SK-N-SH treated with all-trans-retinoic acid at 6 μM for 48 hours (cell line): ENCODE results near the gene KRTAP10-7.

Experiments
- ARNTL ChIP-seq: fragments of 450-650 bp; formaldehyde crosslinking; IDR thresholded peaks from 2 replicates; pipeline ENCODE4 v1.5.0; 2020; ENCODE audit warnings: low read depth, mild to moderate bottlenecking, moderate library complexity, borderline replicate concordance
- BACH2 ChIP-seq: fragments of 250-450 bp; sonication (Bioruptor Pico); IDR thresholded peaks from 2 replicates; pipeline ENCODE4 v1.9.0; 2021; ENCODE audit warnings: mild to moderate bottlenecking, borderline replicate concordance
- CSDC2 ChIP-seq: fragments of 250-450 bp; sonication (Bioruptor Pico); IDR thresholded peaks from 2 replicates; pipeline ENCODE4 v1.5.0; 2020; ENCODE audit warnings: mild to moderate bottlenecking, moderate library complexity
- SNAI2 ChIP-seq: fragments of 250-450 bp; sonication (Bioruptor Pico); IDR thresholded peaks from 2 replicates; pipeline ENCODE4 v1.5.0; 2020; ENCODE audit warnings: mild to moderate bottlenecking, moderate library complexity
- ZFP3 ChIP-seq: fragments of 250-450 bp; sonication (Bioruptor Pico); IDR thresholded peaks from 2 replicates; pipeline ENCODE4 v1.5.0; 2020; ENCODE audit warnings: mild to moderate bottlenecking, moderate library complexity
- ZNF70 ChIP-seq: fragments of 450-650 bp; formaldehyde crosslinking; IDR thresholded peaks from 2 replicates; pipeline ENCODE4 v1.5.0; 2020; ENCODE audit warnings: mild to moderate bottlenecking, moderate library complexity
- TF ChIP-seq, protein P1 (sequence below): fragments of 250-450 bp; sonication (Bioruptor Pico); IDR thresholded peaks from 2 replicates; pipeline ENCODE4 v1.8.0; 2020; ENCODE audit warnings: mild to moderate bottlenecking, moderate library complexity, borderline replicate concordance

DNA sequence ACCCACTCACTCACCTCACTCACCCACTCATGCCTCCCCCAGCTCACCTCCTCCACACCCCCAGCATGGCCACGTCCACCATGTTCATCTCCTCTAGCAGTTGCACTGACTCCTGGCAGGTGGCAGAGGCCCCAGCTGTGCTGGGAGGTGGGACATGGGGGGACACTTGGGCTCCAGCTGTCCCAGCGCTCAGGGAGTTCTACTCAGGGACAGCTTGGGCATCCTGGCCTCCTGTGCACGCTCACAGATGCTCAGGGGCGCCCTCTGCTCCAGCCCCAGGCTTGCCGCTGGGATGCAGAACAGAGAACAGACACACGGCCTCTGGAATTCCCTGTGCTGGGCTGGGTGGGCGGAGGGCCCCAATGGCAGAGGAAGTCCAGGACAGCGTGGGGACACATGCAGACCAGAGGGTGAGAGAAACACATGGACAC lies 16.7 kb downstream of the KRTAP10-7 start:
- TF ChIP-seq, protein P1, sequence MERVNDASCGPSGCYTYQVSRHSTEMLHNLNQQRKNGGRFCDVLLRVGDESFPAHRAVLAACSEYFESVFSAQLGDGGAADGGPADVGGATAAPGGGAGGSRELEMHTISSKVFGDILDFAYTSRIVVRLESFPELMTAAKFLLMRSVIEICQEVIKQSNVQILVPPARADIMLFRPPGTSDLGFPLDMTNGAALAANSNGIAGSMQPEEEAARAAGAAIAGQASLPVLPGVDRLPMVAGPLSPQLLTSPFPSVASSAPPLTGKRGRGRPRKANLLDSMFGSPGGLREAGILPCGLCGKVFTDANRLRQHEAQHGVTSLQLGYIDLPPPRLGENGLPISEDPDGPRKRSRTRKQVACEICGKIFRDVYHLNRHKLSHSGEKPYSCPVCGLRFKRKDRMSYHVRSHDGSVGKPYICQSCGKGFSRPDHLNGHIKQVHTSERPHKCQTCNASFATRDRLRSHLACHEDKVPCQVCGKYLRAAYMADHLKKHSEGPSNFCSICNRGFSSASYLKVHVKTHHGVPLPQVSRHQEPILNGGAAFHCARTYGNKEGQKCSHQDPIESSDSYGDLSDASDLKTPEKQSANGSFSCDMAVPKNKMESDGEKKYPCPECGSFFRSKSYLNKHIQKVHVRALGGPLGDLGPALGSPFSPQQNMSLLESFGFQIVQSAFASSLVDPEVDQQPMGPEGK = no peak
- TF ChIP-seq CSDC2 (CRISPR knock-in tag) (no peak), BACH2 (CRISPR knock-in tag) (no peak), ARNTL (CRISPR knock-in tag) (no peak), ZNF70 (CRISPR knock-in tag) (no peak), SNAI2 (no peak), ZFP3 (CRISPR knock-in tag) (no peak)
